ENCODE data around the gene ABCB11. TPM values are rescaled to one million over a fixed set of nuclear protein-coding genes. Genes with fewer than 3 reads are reported as not detected.
"Not testable (repeated sequence)": the region's sequence is repeated elsewhere in the genome, so short reads cannot be mapped to it uniquely, and the experiment has no call there.

Gene ABCB11
- total and polyA plus RNA-seq, 7 donors = 0.01 to 0.12 (median 0.04) TPM; not detected in 2

DNA sequence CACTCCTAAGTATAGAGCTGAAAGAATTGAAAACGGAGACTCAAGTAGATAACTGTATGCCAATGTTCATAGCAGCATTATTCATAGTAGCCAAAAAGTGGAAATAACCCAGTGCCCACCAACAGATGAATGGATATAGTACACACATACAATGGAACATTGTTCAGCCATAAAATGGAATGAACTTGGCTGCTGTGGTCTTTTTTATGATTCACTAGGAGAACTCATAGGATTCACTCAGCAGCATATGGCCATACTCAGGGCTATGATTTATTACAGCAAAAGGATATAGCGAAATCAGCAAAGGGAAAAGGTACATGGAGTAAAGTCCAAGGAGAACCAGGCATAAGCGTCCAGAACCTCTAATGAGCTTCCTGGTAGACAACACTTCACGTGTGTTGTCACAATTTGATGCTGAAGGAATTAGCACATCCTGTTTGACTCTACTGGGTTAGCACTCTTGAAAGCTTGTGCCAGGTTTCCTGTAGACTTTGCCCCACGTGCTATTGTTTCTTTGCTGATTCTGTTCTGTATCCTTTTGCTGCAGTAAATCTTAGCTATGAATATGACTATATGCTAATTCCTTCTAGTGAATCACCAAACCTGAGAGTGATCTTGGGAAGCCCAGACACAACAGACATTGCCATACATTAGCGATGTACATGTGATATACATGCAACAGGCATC lies 156.6 kb downstream of the ABCB11 start:
- H3K27ac ChIP-seq = no peak overlapping the region
- H3K9me3 ChIP-seq = no peaks in the 10 kb centered on the region
- H3K4me3 ChIP-seq = no peak overlapping the region
- no peaks in the 10 kb centered on the region for H3K36me3 ChIP-seq (ENCODE audit: insufficient read depth in 1 of 2, low read depth in 1 of 2)
- intact Hi-C loops (cut with DNase I) = no loop called here
- no peak for DNase-seq
- WGBS, 3 donors = 85 to 88% (median 85%) methylated on average over 6 of the region's 6 CpGs
- no peaks in the 10 kb centered on the region for H3K4me1 ChIP-seq
- no peaks in the 10 kb centered on the region for H3K27me3 ChIP-seq (ENCODE audit: insufficient read depth in 3 of 3, low read length in 2 of 3)
- ATAC-seq = no peak
- TF ChIP-seq, protein P1, sequence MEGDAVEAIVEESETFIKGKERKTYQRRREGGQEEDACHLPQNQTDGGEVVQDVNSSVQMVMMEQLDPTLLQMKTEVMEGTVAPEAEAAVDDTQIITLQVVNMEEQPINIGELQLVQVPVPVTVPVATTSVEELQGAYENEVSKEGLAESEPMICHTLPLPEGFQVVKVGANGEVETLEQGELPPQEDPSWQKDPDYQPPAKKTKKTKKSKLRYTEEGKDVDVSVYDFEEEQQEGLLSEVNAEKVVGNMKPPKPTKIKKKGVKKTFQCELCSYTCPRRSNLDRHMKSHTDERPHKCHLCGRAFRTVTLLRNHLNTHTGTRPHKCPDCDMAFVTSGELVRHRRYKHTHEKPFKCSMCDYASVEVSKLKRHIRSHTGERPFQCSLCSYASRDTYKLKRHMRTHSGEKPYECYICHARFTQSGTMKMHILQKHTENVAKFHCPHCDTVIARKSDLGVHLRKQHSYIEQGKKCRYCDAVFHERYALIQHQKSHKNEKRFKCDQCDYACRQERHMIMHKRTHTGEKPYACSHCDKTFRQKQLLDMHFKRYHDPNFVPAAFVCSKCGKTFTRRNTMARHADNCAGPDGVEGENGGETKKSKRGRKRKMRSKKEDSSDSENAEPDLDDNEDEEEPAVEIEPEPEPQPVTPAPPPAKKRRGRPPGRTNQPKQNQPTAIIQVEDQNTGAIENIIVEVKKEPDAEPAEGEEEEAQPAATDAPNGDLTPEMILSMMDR (IDR thresholded peaks at IDR 0.05) = no peak

DNA sequence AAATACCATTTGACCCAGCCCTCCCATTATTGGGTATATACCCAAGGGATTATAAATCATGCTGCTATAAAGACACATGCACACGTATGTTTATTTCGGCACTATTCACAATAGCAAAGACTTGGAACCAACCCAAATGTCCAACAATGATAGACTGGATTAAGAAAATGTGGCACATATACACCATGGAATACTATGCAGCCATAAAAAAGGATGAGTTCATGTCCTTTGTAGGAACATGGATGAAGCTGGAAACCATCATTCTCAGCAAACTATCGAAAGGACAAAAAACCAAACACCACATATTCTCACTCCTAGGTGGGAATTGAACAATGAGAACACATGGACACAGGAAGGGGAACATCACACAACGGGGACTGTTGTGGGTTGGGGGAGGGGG lies 160.3 kb downstream of the ABCB11 start:
- intact Hi-C loops (cut with DNase I); ATAC-seq; DNase-seq; H3K4me1 ChIP-seq; H3K4me3 ChIP-seq; H3K27me3 ChIP-seq (ENCODE audit: insufficient read depth in 3 of 3, low read length in 2 of 3); H3K36me3 ChIP-seq (ENCODE audit: insufficient read depth in 1 of 2, low read depth in 1 of 2); H3K27ac ChIP-seq; H3K9me3 ChIP-seq: not testable (repeated sequence)
- 97 to 100% (median 97%) methylated on average over 4 of the region's 4 CpGs for WGBS, 3 donors

Other genes with a start within 250 kb of the ABCB11 start
- 1 to 10 TPM; 3.7 to 8.1 (median 5.6) TPM for gene NOSTRIN, start 228.7 kb downstream of the ABCB11 start, total RNA-seq
- gene NOSTRIN, start 228.7 kb downstream of the ABCB11 start, polyA plus RNA-seq = 1 to 10 TPM; 4.6 to 6.6 (median 5.3) TPM
- gene SPC25, start 140.9 kb downstream of the ABCB11 start, total RNA-seq = under 1 TPM in 2 of 4 donors, not detected in 2; 0.18 to 0.19 TPM
- under 1 TPM in 2 of 3 donors, not detected in 1; 0.21 to 0.29 TPM for gene SPC25, start 140.9 kb downstream of the ABCB11 start, polyA plus RNA-seq
- gene G6PC2, start 130.0 kb downstream of the ABCB11 start, total RNA-seq = not detected
- gene G6PC2, start 130.0 kb downstream of the ABCB11 start, polyA plus RNA-seq = under 1 TPM in 1 of 3 donors, not detected in 2; 0.05 TPM
- gene DHRS9, start 38.2 kb upstream of the ABCB11 start, total RNA-seq = under 1 TPM in 3 of 4 donors, not detected in 1; 0.27 to 0.79 (median 0.49) TPM
- under 1 TPM in 2 of 3 donors, not detected in 1; 0.04 to 0.09 TPM for gene DHRS9, start 38.2 kb upstream of the ABCB11 start, polyA plus RNA-seq